GM18868 (cell line): ENCODE measurements around the gene OR51B2.
"Not testable (repeated sequence)": the region's sequence is repeated elsewhere in the genome, so short reads cannot be mapped to it uniquely, and the experiment has no call there.

Source experiments
- ATAC-seq: cut with Tn5 transposase; IDR thresholded peaks from one replicate; pipeline ENCODE4 v1.9.1; 2021; ENCODE audit warnings: mild to moderate bottlenecking, moderate library complexity; ENCODE audit not compliant: unreplicated experiment

The OR51B2 gene

DNA sequence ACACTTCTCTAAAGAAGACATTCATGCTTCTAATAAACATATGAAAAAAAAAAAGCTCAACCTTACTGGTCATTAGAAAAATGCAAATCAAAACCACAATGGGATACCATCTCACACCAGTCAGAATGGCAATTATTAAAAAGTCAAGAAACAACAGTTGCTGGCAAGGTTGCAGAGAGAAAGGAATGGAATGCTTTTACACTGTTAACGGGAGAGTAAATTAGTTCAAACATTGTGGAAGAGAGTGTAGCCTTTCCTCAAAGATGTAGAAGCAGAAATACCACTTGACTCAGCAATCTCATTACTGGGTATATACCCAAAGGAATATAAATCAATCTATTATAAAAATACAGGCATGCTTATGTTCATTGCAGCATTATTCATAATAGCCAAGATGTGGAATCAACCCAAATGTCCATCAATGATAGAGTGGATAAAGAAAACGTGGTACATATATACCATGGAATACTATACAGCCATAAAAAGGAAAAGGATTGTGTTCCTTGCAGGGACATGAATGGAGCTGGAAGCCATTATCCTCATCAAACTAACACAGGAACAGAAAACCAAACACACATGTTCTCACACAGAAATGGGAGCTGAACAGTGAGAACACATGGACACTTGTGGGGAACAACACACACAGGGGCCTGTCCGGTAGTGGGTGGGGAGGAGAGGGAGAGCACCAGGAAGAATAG, 10.6 kb downstream of the OR51B2 start:
- not testable (repeated sequence) for ATAC-seq

DNA sequence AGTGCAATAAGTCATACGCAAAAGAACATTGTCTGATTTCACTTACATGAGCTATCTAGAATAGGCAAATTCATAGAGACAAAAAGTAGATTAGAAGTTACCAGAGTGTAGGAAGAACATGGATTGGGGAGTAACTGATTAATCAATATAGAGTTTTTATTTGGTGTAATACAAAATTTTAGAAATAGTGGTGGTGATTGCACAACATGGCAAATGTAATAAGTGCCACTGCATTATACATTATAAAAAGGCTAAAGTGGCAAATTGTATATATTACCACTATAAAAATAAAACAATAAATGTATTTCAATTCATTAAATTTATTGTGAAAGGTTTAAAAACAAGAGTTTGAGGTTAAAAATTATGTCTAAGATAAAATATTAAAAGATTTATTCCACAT, 13.7 kb downstream of the OR51B2 start:
- ATAC-seq: no peak

DNA sequence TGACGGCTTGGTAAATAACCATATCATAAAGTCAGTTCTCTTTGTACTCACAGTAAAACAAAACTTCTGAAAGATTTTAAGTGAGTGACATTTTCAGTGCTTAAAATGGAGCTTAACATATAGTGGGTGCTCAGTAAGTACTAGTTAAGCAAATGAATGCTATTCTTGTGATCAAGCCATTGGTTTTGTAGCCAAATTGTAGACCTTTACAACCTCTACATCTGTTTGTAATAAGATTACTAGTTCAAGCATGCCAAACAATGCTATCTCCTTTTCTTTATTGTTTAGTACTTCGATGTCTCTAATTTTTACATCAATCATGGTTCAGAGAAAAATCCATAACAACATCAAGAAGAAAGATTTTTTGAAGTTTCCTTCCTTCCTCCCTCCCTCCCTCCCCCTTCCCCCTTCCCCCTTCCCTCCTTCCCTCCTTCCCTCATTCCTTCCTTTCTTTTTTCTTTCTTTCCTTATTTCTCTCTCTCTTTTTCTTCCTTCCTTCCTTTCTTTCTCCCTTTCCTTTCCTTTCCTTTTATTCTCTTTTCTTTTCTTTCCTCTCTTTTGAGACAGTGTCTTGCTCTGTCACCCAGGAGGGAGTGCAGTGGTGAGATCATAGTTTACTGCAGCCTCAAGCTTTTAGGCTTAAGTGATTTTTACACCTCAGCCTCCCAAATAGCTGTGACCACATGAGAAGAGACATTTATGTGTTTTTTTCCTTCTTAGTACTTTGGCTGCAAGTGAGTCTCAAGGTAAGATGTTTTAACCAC, 16.7 kb downstream of the OR51B2 start:
- ATAC-seq: no peak

DNA sequence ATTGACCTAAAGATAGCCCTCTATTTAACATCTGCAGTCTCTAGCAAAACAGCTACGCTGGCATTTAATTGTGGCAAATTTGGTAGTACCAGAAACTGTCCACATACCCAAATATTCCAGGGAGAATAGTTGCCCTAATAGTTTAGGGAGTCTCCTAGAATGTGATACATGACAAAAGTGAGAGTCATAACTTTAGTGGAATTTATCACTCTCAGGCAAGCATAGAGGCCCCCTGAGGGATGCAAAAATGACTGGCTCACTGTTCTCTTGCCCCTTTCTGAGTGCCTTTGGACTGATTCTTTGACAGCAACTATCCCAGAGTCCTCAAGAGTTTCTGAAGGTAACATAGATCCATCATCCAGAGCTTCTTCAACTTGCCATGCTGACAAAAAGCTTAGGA, 20.1 kb downstream of the OR51B2 start:
- no peak for ATAC-seq

- ATAC-seq: no peak
Measured at GRCh38 chr11:5303626-5304025, 20.5 kb downstream of the OR51B2 start.

DNA sequence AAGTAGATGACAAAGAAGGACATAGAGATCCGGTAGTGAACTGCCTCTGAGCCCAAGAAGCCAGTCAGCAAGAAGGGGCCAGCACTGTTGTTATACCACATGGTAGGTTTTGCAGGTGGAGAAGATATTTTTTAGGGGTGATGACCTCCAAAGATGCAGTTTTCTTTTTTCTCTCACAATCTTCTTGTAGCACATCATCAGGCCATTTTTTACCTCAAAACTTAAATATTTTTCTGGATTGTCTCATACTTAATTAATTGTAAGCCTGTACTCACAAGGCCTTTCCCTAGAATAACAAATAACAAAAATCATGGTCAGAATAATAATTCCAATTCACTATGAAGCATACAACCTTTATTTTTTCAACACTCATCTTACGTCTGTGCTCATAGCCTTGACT, 22.3 kb downstream of the OR51B2 start, which contains the start of gene OR51B4:
TSS of gene OR51B4 (minus strand) at position 101 of the 400 bp plus-strand sequence. CDS start at position 101, 0 bp downstream.
- ATAC-seq: no peak

DNA sequence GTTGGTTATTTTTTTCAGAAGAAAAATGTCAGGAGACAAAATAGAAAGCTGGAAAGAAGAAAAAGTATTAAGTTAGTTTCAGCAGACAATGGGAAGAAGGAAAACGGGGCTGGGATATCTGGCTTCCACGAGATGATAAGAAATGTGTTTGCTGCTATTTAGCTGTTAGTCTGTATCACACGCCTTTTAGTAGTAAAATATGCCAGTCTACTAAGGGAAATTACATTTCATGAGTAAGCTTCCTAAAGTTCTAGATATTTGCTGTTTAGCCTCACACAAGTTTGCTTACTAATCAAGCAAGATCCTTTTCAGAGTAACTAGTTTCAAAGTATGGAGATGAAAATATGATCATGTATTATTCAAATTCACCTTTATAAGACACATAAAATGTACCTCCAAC, 23.8 kb downstream of the OR51B2 start:
- no peak for ATAC-seq

DNA sequence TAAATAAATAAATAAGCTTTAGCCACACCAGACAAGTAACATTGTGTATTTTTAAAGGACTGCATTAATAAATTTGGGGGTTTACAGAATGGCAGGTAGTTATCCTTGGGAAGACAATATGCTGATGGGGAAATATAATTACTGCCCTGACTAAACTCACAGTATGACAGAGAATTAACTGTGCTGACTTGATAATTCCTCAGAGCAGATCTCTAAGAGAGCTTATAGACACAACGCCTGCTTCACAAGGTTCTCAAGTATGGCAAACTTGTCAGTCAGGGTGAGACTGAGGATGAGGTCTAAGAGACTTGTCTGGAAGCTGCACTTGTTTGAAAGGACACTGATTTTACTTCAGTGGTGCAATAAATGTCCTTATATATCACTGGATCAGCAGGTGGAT, 25.6 kb downstream of the OR51B2 start:
- ATAC-seq: no peak

GRCh38 chr11:5297721-5298323, 26.3 kb downstream of the OR51B2 start:
- no peak for ATAC-seq

DNA sequence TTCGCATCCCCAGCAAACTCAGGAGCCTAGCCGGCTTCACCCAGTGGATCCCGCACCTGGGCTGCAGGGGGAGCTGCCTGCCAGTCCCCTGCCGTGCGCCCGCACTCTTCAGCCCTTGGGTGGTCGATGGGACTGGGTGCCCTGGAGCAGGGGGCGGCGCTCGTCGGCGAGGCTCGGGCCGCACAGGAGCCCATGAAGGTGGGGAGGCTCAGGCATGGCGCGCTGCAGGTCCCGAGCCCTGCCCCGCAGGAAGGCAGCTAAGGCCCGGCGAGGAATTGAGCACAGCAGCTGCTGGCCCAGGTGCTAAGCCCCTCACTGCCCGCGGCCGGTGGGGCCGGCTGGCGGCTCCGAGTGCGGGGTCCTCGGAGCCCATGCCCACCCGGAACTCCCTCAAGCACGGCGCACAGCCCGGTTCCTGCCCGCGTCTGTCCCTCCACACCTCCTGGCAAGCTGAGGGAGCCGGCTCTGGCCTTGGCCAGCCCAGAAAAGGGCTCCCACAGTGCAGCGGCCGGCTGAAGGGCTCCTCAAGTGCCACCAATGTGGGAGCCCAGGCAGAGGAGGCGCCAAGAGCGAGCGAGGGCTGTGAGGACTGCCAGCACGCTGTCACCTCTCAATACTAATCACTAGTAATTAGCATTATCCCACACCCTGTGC, 29.6 kb downstream of the OR51B2 start:
- not testable (repeated sequence) for ATAC-seq

GRCh38 chr11:5293028-5293427, 31.1 kb downstream of the OR51B2 start:
- no peak for ATAC-seq

GRCh38 chr11:5291207-5291838, 32.8 kb downstream of the OR51B2 start:
- peak; percentile 96 for ATAC-seq

DNA sequence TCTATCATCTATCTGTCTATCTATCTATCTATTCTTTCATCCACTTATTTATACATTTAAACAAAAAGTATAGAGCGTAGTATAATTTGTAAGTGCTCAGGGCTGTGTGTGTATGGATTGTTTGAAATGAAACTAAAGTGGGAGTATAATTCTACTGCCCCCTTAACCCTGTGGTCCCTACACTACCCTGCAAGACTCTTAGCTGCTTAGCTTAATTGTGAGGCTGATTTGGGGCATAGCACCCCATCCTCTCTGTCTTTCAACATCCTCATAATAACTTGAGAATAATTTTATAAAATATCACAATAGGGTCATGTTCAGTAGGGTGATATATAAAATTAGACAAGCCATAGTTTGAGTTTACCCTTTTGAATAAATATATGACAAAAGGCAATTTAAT, 34.0 kb downstream of the OR51B2 start:
- ATAC-seq: no peak

DNA sequence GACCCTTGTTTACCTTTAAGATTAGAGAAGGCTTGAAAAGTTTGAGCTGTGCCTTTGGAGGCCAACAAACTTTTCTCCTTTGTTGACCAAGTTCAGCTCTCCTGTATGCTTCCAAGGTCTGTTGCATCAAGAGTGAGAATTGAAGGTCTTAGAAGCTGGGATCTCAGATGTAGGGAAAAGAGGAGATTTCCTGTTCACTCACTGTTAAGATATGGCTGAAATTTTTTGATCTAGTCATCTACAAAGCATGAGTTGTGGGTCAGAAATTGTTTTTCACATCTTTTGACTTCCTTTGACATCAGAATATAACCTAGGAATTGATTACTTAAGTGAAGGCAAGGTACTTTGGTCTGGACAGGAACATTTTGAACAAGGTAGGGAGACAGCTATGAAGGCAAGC, 34.4 kb downstream of the OR51B2 start:
- ATAC-seq: no peak

DNA sequence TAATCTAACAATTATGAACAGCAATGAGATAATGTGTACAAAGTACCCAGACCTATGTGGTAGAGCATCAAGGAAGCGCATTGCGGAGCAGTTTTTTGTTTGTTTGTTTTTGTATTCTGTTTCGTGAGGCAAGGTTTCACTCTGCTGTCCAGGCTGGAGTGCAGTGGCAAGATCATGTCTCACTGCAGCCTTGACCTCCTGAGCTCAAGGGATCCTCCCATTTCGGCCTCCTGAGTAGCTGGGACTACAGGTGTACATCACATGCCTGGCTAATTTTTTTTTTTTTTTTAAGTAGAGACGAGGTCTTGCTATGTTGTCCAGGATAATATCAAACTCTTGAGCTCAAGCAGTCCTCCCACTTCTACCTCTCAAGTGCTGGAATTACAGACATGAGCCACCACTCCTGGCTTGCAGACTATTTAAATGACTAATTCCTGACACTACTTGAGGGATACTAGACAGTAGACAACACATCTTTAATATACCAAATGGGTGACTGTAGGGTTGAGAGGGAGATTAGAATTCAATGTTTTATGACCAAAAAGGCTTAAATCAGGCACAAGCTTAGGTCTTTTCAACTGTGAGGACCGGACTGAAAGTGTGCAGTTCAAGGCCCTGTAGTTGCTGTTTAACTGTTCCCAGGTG, 35.1 kb downstream of the OR51B2 start:
- ATAC-seq: no peak

DNA sequence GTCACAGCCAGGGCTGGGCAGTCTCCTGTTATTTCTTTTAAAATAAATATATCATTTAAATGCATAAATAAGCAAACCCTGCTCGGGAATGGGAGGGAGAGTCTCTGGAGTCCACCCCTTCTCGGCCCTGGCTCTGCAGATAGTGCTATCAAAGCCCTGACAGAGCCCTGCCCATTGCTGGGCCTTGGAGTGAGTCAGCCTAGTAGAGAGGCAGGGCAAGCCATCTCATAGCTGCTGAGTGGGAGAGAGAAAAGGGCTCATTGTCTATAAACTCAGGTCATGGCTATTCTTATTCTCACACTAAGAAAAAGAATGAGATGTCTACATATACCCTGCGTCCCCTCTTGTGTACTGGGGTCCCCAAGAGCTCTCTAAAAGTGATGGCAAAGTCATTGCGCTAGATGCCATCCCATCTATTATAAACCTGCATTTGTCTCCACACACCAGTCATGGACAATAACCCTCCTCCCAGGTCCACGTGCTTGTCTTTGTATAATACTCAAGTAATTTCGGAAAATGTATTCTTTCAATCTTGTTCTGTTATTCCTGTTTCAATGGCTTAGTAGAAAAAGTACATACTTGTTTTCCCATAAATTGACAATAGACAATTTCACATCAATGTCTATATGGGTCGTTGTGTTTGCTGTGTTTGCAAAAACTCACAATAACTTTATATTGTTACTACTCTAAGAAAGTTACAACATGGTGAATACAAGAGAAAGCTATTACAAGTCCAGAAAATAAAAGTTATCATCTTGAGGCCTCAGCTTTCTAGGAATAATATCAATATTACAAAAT, 35.8 kb downstream of the OR51B2 start:
- ATAC-seq: no peak

GRCh38 chr11:5286901-5287300, 37.2 kb downstream of the OR51B2 start:
- ATAC-seq: no peak

- ATAC-seq: no peak
Measured at GRCh38 chr11:5286351-5286750, 37.7 kb downstream of the OR51B2 start.

GRCh38 chr11:5285703-5286340, 38.3 kb downstream of the OR51B2 start:
- no peak for ATAC-seq
